Mesendoderm (in vitro differentiated cells): Measurements from ENCODE around the gene TMEM9B.
A peak's percentile ranks its signal among the peaks of the same experiment; 100 is the strongest.

Experiments used
- DNase-seq: peaks from one replicate; pipeline ENCODE4 v3.0.0; 2013
- H2AK5ac ChIP-seq: 2 replicates; pipeline ENCODE4 v1.6.1; 2013; ENCODE audit warnings: low read length, inconsistent platforms
- H2BK120ac ChIP-seq: 2 replicates; pipeline ENCODE4 v1.6.1; 2013; ENCODE audit warnings: low read depth, mild to moderate bottlenecking, low read length, moderate library complexity, mixed read lengths
- H2BK15ac ChIP-seq: replicated peaks from 2 replicates; pipeline ENCODE4 v1.6.1; 2013; ENCODE audit warnings: low read depth, mild to moderate bottlenecking, moderate library complexity
- H2BK5ac ChIP-seq: 2 replicates; pipeline ENCODE4 v1.6.1; 2013; ENCODE audit warnings: low read length, inconsistent platforms
- H3K18ac ChIP-seq: 2 replicates; pipeline ENCODE4 v1.6.1; 2013; ENCODE audit warnings: mild to moderate bottlenecking, low read length, mixed read lengths
- H3K23ac ChIP-seq: one replicate; pipeline ENCODE4 v1.6.1; 2013; ENCODE audit warnings: low read length
- H3K27ac ChIP-seq: 2 replicates; pipeline ENCODE4 v1.5.1; 2013; ENCODE audit warnings: low read depth, mild to moderate bottlenecking, inconsistent platforms, low read length, moderate library complexity
- H3K27me3 ChIP-seq: 2 replicates; pipeline ENCODE4 v1.6.1; 2013; ENCODE audit warnings: low read length, control low read depth, mild to moderate bottlenecking, inconsistent platforms; ENCODE audit not compliant: insufficient read depth, poor library complexity
- H3K36me3 ChIP-seq: 2 replicates; pipeline ENCODE4 v1.6.1; 2013; ENCODE audit warnings: low read length, inconsistent platforms; ENCODE audit not compliant: control insufficient read depth, insufficient read depth
- H3K4ac ChIP-seq: one replicate; pipeline ENCODE4 v1.6.1; 2013; ENCODE audit warnings: low read depth, mild to moderate bottlenecking, low read length, moderate library complexity
- H3K4me1 ChIP-seq: 2 replicates; pipeline ENCODE4 v1.6.1; 2013; ENCODE audit warnings: low read depth, low read length, inconsistent platforms; ENCODE audit not compliant: control insufficient read depth
- H3K4me2 ChIP-seq: 2 replicates; pipeline ENCODE4 v1.6.1; 2013; ENCODE audit warnings: low read length
- H3K4me3 ChIP-seq: 2 replicates; pipeline ENCODE4 v1.5.1; 2013; ENCODE audit warnings: mild to moderate bottlenecking, low read length
- H3K56ac ChIP-seq: one replicate; pipeline ENCODE4 v1.6.1; 2013; ENCODE audit warnings: low read length
- H3K79me1 ChIP-seq: 2 replicates; pipeline ENCODE4 v1.6.1; 2013; ENCODE audit warnings: low read length, inconsistent platforms
- H3K79me2 ChIP-seq: 2 replicates; pipeline ENCODE4 v1.6.1; 2013; ENCODE audit warnings: mild to moderate bottlenecking, low read length; ENCODE audit not compliant: control insufficient read depth, insufficient read depth
- H3K9ac ChIP-seq: 2 replicates; pipeline ENCODE4 v1.6.1; 2013; ENCODE audit warnings: low read length, inconsistent platforms
- H4K5ac ChIP-seq: one replicate; pipeline ENCODE4 v1.6.1; 2013; ENCODE audit warnings: low read length
- H4K8ac ChIP-seq: one replicate; pipeline ENCODE4 v1.6.1; 2013; ENCODE audit warnings: low read depth, mild to moderate bottlenecking, control low read depth, low read length, moderate library complexity
- WGBS: extraction: QIAGEN DNeasy Blood & Tissue Kit; methylation state at CpG from one replicate; pipeline ENCODE4 v1.1.7; 2013; ENCODE audit warnings: low lambda C conversion rate, missing lambda C conversion rate; ENCODE audit not compliant: insufficient coverage; ENCODE audit errors: extremely low coverage; 5-methylcytosine and 5-hydroxymethylcytosine counted together

The TMEM9B gene

DNA sequence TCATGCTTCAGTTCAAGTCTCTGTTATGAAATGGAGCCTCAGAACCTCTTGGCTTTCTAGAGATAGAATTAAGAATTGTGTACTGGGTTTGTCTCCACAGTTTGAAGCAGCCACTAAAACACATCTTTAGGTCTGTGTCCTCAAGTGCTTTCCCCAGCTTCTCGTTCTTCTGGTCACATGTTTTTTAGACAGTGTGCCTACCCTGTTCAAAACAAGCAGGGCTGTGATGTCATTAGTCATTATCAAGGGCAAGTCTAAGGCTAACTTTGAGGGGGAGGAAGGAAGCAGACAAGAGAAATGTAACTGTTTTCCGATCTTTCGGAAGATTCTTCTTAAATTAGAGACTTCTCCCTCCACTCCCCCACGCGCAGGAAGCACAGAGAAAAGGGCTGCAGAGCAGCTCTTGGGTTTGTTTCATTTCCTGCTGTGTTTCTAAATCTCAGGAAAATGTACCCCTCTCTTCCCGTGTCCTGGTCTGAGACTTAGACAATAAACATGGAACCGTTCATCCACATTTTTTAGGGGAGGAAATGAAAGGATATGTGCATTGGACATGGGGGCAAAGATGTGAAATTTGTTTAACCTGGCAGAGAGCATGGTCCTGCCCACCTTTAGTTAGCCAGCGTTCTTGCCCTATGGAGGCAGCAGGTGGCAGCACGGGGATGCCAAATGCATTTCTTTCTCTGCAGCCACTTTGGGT is 50.1 kb downstream of the TMEM9B start:
- WGBS: no CpG with 5 or more reads among the region's 9 CpGs
- no peak overlapping the region for H3K27ac ChIP-seq
- H3K23ac ChIP-seq: no peak overlapping the region
- H2BK5ac ChIP-seq: no peak overlapping the region
- peaks cover 3% of the 10 kb centered on the region for H3K4me1 ChIP-seq
- H2AK5ac ChIP-seq: no peak overlapping the region
- peak overlapping the region; percentile 12 for H3K4me2 ChIP-seq
- no peak overlapping the region for H2BK15ac ChIP-seq
- no peak overlapping the region for H3K4me3 ChIP-seq
- no peak overlapping the region for H3K4ac ChIP-seq
- peaks cover 3% of the 10 kb centered on the region for H3K36me3 ChIP-seq
- no peaks in the 10 kb centered on the region for H3K27me3 ChIP-seq
- peak overlapping the region; percentile 58 for H3K56ac ChIP-seq
- no peak overlapping the region for H4K8ac ChIP-seq
- peaks cover 12% of the 10 kb centered on the region for H3K79me1 ChIP-seq
- H3K18ac ChIP-seq: no peak overlapping the region
- H3K9ac ChIP-seq: peak overlapping the region; percentile 46
- DNase-seq: peak; percentile 73
- H2BK120ac ChIP-seq: no peak overlapping the region
- peaks cover 3% of the 10 kb centered on the region for H3K79me2 ChIP-seq
- no peak overlapping the region for H4K5ac ChIP-seq

DNA sequence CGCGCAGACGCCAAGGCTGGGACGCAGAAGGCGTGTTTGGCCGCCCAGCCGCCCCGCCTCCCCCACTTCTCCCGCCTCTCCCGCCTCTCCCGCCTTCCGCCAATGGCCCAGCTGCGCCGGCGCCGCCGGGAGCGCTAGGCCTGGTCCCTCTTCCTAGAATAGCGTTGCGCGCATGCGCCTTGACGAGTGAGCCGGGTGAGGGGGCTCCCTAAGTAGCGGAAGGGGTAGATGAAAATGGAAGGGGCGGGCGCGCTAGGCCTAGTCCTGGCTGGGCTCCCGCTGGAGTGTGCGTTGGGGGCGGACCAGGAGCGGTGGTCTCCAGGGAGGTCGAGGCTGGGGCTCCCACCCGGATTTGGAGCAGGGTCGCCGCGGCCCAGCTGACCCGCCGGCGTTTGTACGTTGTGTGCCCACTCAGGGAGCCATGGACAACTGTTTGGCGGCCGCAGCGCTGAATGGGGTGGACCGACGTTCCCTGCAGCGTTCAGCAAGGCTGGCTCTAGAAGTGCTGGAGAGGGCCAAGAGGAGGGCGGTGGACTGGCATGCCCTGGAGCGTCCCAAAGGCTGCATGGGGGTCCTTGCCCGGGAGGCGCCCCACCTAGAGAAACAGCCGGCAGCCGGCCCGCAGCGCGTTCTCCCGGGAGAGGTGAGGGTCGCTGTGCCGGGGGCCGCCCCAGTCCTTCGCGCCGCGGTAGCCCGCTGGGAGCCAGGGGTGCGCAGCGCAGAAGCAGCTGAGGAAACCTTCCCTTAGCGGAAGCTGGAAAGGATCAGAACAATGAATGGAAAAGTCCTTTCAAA is 53.0 kb downstream of the TMEM9B start, which contains the start of gene AKIP1:
Gene AKIP1 (plus strand): TSS at position 161 of the 795 bp plus-strand sequence. CDS start 261 bp downstream, at position 422.
- Histone ChIP-seq H3K4ac (peak within 1 kb of the TSS; percentile 40), H4K8ac (peak within 1 kb of the TSS; percentile 87), H4K5ac (no peak within 1 kb of the TSS), H3K27ac (peak within 1 kb of the TSS; percentile 89), H3K23ac (peak within 1 kb of the TSS; percentile 91), H3K27me3 (no peaks in the 10 kb centered on the region), H3K4me3 (peak within 1 kb of the TSS; percentile 78), H3K18ac (peak within 1 kb of the TSS; percentile 93), H3K79me1 (peaks cover 12% of the 10 kb centered on the region), H3K36me3 (peaks cover 3% of the 10 kb centered on the region), H3K79me2 (peaks cover 3% of the 10 kb centered on the region), H3K9ac (peak within 1 kb of the TSS; percentile 98), H2BK120ac (peak within 1 kb of the TSS; percentile 63), H2BK15ac (no peak within 1 kb of the TSS), H3K4me1 (peaks cover 3% of the 10 kb centered on the region), H3K4me2 (peak within 1 kb of the TSS; percentile 73), H2AK5ac (peak within 1 kb of the TSS; percentile 6), H2BK5ac (peak within 1 kb of the TSS; percentile 92), H3K56ac (peak within 1 kb of the TSS; percentile 98)
- peak; percentile 99 for DNase-seq
- no CpG with 5 or more reads among the region's 68 CpGs for WGBS

DNA sequence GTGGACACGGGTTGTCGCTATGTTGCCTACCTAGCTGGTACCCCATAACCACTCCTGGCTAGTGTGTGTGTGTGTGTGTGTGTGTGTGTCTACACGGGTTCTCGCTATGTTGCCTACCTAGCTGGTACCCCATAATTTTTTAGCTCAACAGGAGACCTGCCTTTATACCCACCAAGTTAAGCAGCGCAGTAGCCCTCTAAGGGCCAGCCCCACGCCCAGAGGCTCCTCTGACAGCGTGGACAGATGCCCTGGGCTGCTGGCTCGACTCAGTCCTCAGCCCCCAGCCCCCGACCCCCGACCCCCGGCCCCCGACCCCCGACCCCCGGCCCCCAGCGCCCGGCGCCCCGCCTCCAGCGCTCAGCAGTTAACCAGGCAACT is 53.6 kb downstream of the TMEM9B start:
- Histone ChIP-seq H2BK15ac (no peak overlapping the region), H3K9ac (peak overlapping the region; percentile 71), H2AK5ac (no peak overlapping the region), H3K27me3 (no peaks in the 10 kb centered on the region), H3K36me3 (peaks cover 3% of the 10 kb centered on the region), H3K4me2 (peak overlapping the region; percentile 55), H2BK5ac (peak overlapping the region; percentile 27), H4K5ac (no peak overlapping the region), H3K4me3 (no peak overlapping the region), H3K4ac (peak overlapping the region; percentile 38), H3K18ac (peak overlapping the region; percentile 91), H2BK120ac (peak overlapping the region; percentile 63), H4K8ac (no peak overlapping the region), H3K79me1 (peaks cover 12% of the 10 kb centered on the region), H3K4me1 (peaks cover 3% of the 10 kb centered on the region), H3K79me2 (peaks cover 3% of the 10 kb centered on the region), H3K27ac (peak overlapping the region; percentile 22), H3K23ac (no peak overlapping the region), H3K56ac (peak overlapping the region; percentile 89)
- DNase-seq: no peak
- WGBS: no CpG with 5 or more reads among the region's 19 CpGs

DNA sequence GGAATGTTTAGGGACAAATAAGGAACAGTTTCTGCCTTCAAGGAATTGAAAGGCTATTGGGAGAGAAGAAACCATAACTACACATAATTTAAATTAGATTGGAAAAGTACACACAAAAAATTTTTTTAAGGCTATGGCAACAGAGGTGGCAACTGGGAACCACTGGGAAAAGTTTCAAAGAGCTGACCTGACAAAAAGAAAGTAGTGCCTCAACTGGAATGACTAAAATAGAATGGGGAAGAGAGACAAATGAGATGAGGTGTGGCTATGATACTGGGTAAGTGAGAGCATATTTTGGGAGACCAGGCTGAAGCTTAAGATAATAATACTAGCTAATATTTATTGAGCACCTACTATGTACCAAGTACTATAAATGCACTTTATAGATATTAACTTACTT is 56.1 kb downstream of the TMEM9B start:
- H3K4ac ChIP-seq: no peak overlapping the region
- no peak overlapping the region for H3K23ac ChIP-seq
- no peak overlapping the region for H3K18ac ChIP-seq
- H3K27ac ChIP-seq: no peak overlapping the region
- peaks cover 3% of the 10 kb centered on the region for H3K79me1 ChIP-seq
- H3K4me2 ChIP-seq: no peak overlapping the region
- H2BK120ac ChIP-seq: no peak overlapping the region
- no peak overlapping the region for H2AK5ac ChIP-seq
- H3K79me2 ChIP-seq: peaks cover 3% of the 10 kb centered on the region
- H3K4me3 ChIP-seq: no peak overlapping the region
- no peaks in the 10 kb centered on the region for H3K27me3 ChIP-seq
- no peak overlapping the region for H2BK5ac ChIP-seq
- no peak overlapping the region for H3K9ac ChIP-seq
- H2BK15ac ChIP-seq: no peak overlapping the region
- no peaks in the 10 kb centered on the region for H3K36me3 ChIP-seq
- H3K56ac ChIP-seq: no peak overlapping the region
- DNase-seq: no peak
- no peak overlapping the region for H4K8ac ChIP-seq
- H3K4me1 ChIP-seq: peaks cover 3% of the 10 kb centered on the region
- no peak overlapping the region for H4K5ac ChIP-seq

DNA sequence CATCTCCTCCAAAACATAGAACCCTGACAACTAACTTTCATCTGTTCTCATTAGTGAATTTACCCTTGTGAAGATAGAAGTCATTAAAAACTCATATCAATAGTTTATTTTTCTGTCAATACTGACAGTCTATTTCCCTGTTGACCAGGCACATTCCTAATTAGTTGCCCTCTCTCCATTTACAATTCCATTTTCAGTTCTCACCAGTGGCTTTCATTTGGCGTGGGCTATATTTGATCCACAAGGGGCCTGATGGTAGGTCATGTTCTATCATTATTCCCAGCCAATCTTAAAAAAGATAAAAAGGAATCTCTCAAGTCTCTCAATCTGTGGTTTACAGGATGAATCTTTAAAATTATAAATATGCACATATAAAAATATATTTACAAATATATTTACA is 57.1 kb downstream of the TMEM9B start:
- H3K27me3 ChIP-seq: no peaks in the 10 kb centered on the region
- H3K9ac ChIP-seq: no peak overlapping the region
- no peak overlapping the region for H2AK5ac ChIP-seq
- no peaks in the 10 kb centered on the region for H3K4me1 ChIP-seq
- no peak overlapping the region for H4K8ac ChIP-seq
- no peak overlapping the region for H4K5ac ChIP-seq
- H3K27ac ChIP-seq: no peak overlapping the region
- no peak overlapping the region for H2BK5ac ChIP-seq
- H3K79me2 ChIP-seq: no peaks in the 10 kb centered on the region
- no peak overlapping the region for H3K4me3 ChIP-seq
- peak overlapping the region; percentile 36 for H3K4ac ChIP-seq
- no peaks in the 10 kb centered on the region for H3K79me1 ChIP-seq
- WGBS: no CpG with 5 or more reads among the region's 1 CpG
- H3K4me2 ChIP-seq: no peak overlapping the region
- H3K23ac ChIP-seq: no peak overlapping the region
- H2BK120ac ChIP-seq: no peak overlapping the region
- H3K36me3 ChIP-seq: no peaks in the 10 kb centered on the region
- peak overlapping the region; percentile 36 for H2BK15ac ChIP-seq
- no peak overlapping the region for H3K18ac ChIP-seq
- DNase-seq: no peak
- no peak overlapping the region for H3K56ac ChIP-seq
